ENCODE results near the gene KCNQ1. TPM values are rescaled to one million over a fixed set of nuclear protein-coding genes. Genes with fewer than 3 reads are reported as not detected.

KCNQ1 gene
- total and polyA plus RNA-seq, 2 donors (not counting 3 experiments of a cell fraction or from before 2014, with no cell fraction given) = 0.07 to 0.09 TPM

GRCh38 chr11:2576111-2576510 lies 131.3 kb downstream of the KCNQ1 start:
- H3K9ac ChIP-seq (replicated peaks; ENCODE audit: extremely low read depth, insufficient read depth, low read length) = no peak overlapping the region
- H3K36me3 ChIP-seq (ENCODE audit: control insufficient read depth in 2 of 2, extremely low read depth in 1 of 2, insufficient read depth in 2 of 2, low read length in 2 of 2) = no peaks in the 10 kb centered on the region
- no peaks in the 10 kb centered on the region for H3K27me3 ChIP-seq (ENCODE audit: control insufficient read depth in 2 of 2, insufficient read depth in 2 of 2, low read length in 2 of 2)
- POLR2A ChIA-PET = no interaction called here
- no peaks in the 10 kb centered on the region for H3K9me3 ChIP-seq (replicated peaks; ENCODE audit: control insufficient read depth, insufficient read depth, low read length)
- H3K4me2 ChIP-seq (ENCODE audit: insufficient read depth, low read length) = no peak overlapping the region
- H3K79me2 ChIP-seq (ENCODE audit: control insufficient read depth, insufficient read depth, low read length) = no peaks in the 10 kb centered on the region
- H4K20me1 ChIP-seq (replicated peaks; ENCODE audit: control insufficient read depth, extremely low read depth, insufficient read depth, low read length) = no peaks in the 10 kb centered on the region
- TF ChIP-seq EZH2 (IDR thresholded peaks at IDR 0.05; ENCODE audit: borderline replicate concordance, low read depth, low read length, severe bottlenecking) (no peak), POLR2A (IDR thresholded peaks at IDR 0.05; ENCODE audit: low read depth, low read length) (no peak), MYC (IDR thresholded peaks at IDR 0.05; ENCODE audit: low read depth, low read length) (no peak), GATA2 (IDR thresholded peaks at IDR 0.05; ENCODE audit: insufficient read depth, insufficient read length, low read depth, low read length) (no peak), CTCF (IDR thresholded peaks at IDR 0.05; ENCODE audit: extremely low read depth in 1 of 2, insufficient read depth in 1 of 2, low read depth in 1 of 2, low read length in 2 of 2) (no peak), POLR2AphosphoS5 (IDR thresholded peaks at IDR 0.05; ENCODE audit: insufficient read depth, low read depth, low read length) (no peak), MAX (IDR thresholded peaks at IDR 0.05; ENCODE audit: insufficient read depth, insufficient read length) (no peak), FOS (IDR thresholded peaks at IDR 0.05; ENCODE audit: borderline replicate concordance, insufficient read depth, low read length) (no peak), JUN (IDR thresholded peaks at IDR 0.05; ENCODE audit: borderline replicate concordance, insufficient read depth, insufficient read length, low read depth) (no peak)
- no peak overlapping the region for H2AFZ ChIP-seq (ENCODE audit: low read depth, low read length)
- dilution Hi-C loops (cut with MboI; ENCODE audit: extremely low pct_ligation_motif_present, low sequenced_read_pairs) = no loop called here
- intact Hi-C loops (cut with micrococcal nuclease) = no loop called here
- no peaks in the 10 kb centered on the region for H3K9me1 ChIP-seq (replicated peaks; ENCODE audit: control insufficient read depth, extremely low read depth, insufficient read depth, low read length)
- DNase-seq (ENCODE audit: low read depth, low spot score) (no peak), FAIRE-seq (no peak)
- no TSS peak for BruUV-seq (replicated peaks)
- CTCF ChIA-PET = no interaction called here
- no peak overlapping the region for H3K27ac ChIP-seq (ENCODE audit: insufficient read depth, low read depth, low read length)
- no peaks in the 10 kb centered on the region for H3K4me1 ChIP-seq (ENCODE audit: control insufficient read depth, extremely low read depth, insufficient read depth, low read length)
- no peak overlapping the region for H3K4me3 ChIP-seq (replicated peaks in 1 of 3; ENCODE audit: insufficient read depth in 1 of 3, low read depth in 1 of 3, low read length in 3 of 3)
